GM23338 (cell line): ENCODE results near the gene DOCK1. TPM values are rescaled to one million over a fixed set of nuclear protein-coding genes. Genes with fewer than 3 reads are reported as not detected.

Experiments used
- ATAC-seq: fragments of 200-7000 bp; cut with Tn5 transposase; 3 replicates; pipeline ENCODE4 v1.9.1; 2020
- DNase-seq: peaks from one replicate; pipeline ENCODE4 v3.0.0-alpha.2; 2015; ENCODE audit warnings: low spot score
- H2AFZ ChIP-seq: fragments of 200-600 bp; sonication (generic); 2 replicates; pipeline ENCODE4 v1.8.0; 2016; ENCODE audit warnings: antibody characterized with exemption, mild to moderate bottlenecking, moderate library complexity
- H3F3A ChIP-seq: fragments of 200-600 bp; sonication (generic); replicated peaks from 2 replicates; pipeline ENCODE4 v1.8.0; 2017; ENCODE audit warnings: antibody characterized with exemption, mixed run types, low read depth
- H3K27ac ChIP-seq: fragments of 200-600 bp; sonication (generic); 2 replicates; pipeline ENCODE4 v1.6.1; 2016; ENCODE audit warnings: low read depth
- H3K27me3 ChIP-seq: fragments of 200-600 bp; sonication (generic); 2 replicates; pipeline ENCODE4 v1.8.0; 2016; ENCODE audit warnings: mild to moderate bottlenecking, mixed run types, moderate library complexity; ENCODE audit not compliant: insufficient read depth
- H3K36me3 ChIP-seq: fragments of 200-600 bp; sonication (generic); 2 replicates; pipeline ENCODE4 v1.8.0; 2016; ENCODE audit warnings: mild to moderate bottlenecking; ENCODE audit not compliant: insufficient read depth
- H3K4me1 ChIP-seq: fragments of 200-600 bp; sonication (generic); 2 replicates; pipeline ENCODE4 v1.8.0; 2016; ENCODE audit warnings: mild to moderate bottlenecking, moderate library complexity; ENCODE audit not compliant: insufficient read depth
- H3K4me2 ChIP-seq: fragments of 200-600 bp; sonication (generic); 2 replicates; pipeline ENCODE4 v1.7.1; 2017; ENCODE audit warnings: mixed run types
- H3K4me3 ChIP-seq: fragments of 200-600 bp; sonication (generic); 2 replicates; pipeline ENCODE4 v1.6.1; 2016; ENCODE audit warnings: mixed run types
- H3K79me2 ChIP-seq: fragments of 200-600 bp; sonication (generic); replicated peaks from 2 replicates; pipeline ENCODE4 v1.8.0; 2017; ENCODE audit warnings: mild to moderate bottlenecking; ENCODE audit not compliant: insufficient read depth
- H3K9me2 ChIP-seq: fragments of 200-600 bp; sonication (generic); 2 replicates; pipeline ENCODE4 v1.8.0; 2017; ENCODE audit not compliant: insufficient read depth
- H4K20me1 ChIP-seq: fragments of 200-600 bp; sonication (generic); replicated peaks from 2 replicates; pipeline ENCODE4 v1.8.0; 2017; ENCODE audit warnings: mild to moderate bottlenecking; ENCODE audit not compliant: insufficient read depth
- H3K27ac Mint-ChIP-seq: 2 replicates; pipeline ENCODE4 v1.8.0; 2020; ENCODE audit warnings: inconsistent platforms, mild to moderate bottlenecking, moderate library complexity, mixed read lengths
- H3K27me3 Mint-ChIP-seq: 3 replicates; pipeline ENCODE4 v1.8.0; 2022; ENCODE audit warnings: low read depth, mild to moderate bottlenecking, moderate library complexity, mixed read lengths, inconsistent platforms; ENCODE audit not compliant: insufficient read depth, poor library complexity
- H3K36me3 Mint-ChIP-seq: 3 replicates; pipeline ENCODE4 v1.8.0; 2021; ENCODE audit warnings: low read depth, mild to moderate bottlenecking, inconsistent platforms, moderate library complexity, mixed read lengths
- H3K4me1 Mint-ChIP-seq: 3 replicates; pipeline ENCODE4 v1.8.0; 2020; ENCODE audit warnings: mild to moderate bottlenecking, inconsistent platforms, mixed read lengths
- H3K4me3 Mint-ChIP-seq: 3 replicates; pipeline ENCODE4 v1.8.0; 2021; ENCODE audit warnings: moderate library complexity, mild to moderate bottlenecking, inconsistent platforms, mixed read lengths
- H3K9me3 Mint-ChIP-seq: 3 replicates; pipeline ENCODE4 v1.8.0; 2020; ENCODE audit warnings: moderate library complexity, mild to moderate bottlenecking, inconsistent platforms, mixed read lengths
- CREB1 ChIP-seq: fragments of 250-450 bp; sonication (Bioruptor Pico); IDR thresholded peaks from 2 replicates; pipeline ENCODE4 v1.5.0; 2020; ENCODE audit warnings: low read depth, mild to moderate bottlenecking, moderate library complexity
- CTCF ChIP-seq, 2 experiments: fragments of 200-600 bp in 1 of 2; sonication (generic) in 1 of 2; conservative IDR thresholded peaks; 2 replicates each; pipeline versions ENCODE4 v1.5.1 to v1.6.1; 2016 to 2017; ENCODE audit warnings: antibody characterized with exemption in 2 of 2, low read depth in 2 of 2, mild to moderate bottlenecking in 2 of 2, moderate library complexity in 1 of 2
- EZH2 ChIP-seq: fragments of 200-600 bp; sonication (generic); IDR thresholded peaks from one replicate; pipeline ENCODE4 v1.8.0; 2017; ENCODE audit warnings: antibody characterized with exemption, mild to moderate bottlenecking, low read depth; ENCODE audit not compliant: unreplicated experiment
- NANOG ChIP-seq: IDR thresholded peaks from 2 replicates; pipeline ENCODE4 v1.6.1; 2016; ENCODE audit warnings: antibody characterized with exemption, borderline replicate concordance
- POLR2AphosphoS5 ChIP-seq: IDR thresholded peaks from 2 replicates; pipeline ENCODE4 v1.6.1; 2016; ENCODE audit warnings: antibody characterized with exemption, low read depth
- STAT1 ChIP-seq: IDR thresholded peaks from one replicate; pipeline ENCODE4 v1.6.1; 2016; ENCODE audit warnings: antibody characterized with exemption; ENCODE audit not compliant: unreplicated experiment
- ZNF462 ChIP-seq: fragments of 250-450 bp; sonication (Bioruptor Pico); IDR thresholded peaks from 2 replicates; pipeline ENCODE4 v1.5.0; 2020; ENCODE audit warnings: mild to moderate bottlenecking, moderate library complexity
- polyA plus RNA-seq: library from polyadenylated mRNA; unstranded; fragments of >200 nt; fragmentation: Nextera tagmentation; extraction: Ambion mirVana; gene quantifications from 2 replicates; pipeline ENCODE4 v1.2.1, GENCODE V29; 2016
- total RNA-seq: library from RNA; depleted of rRNA; stranded (reverse); fragments of >200 nt; shearing (Covaris generic); gene quantifications from 2 replicates; pipeline ENCODE4 v1.2.3, GENCODE V29; 2014
- TF ChIP-seq, protein P1 (sequence below): IDR thresholded peaks from 2 replicates; pipeline ENCODE4 v1.6.1; 2016; ENCODE audit warnings: antibody characterized with exemption

DOCK1 gene
- total and polyA plus RNA-seq, 2 experiments from 2014 or later: 13.2 to 55.3 TPM

- H3K27me3 ChIP-seq: no peaks in the 10 kb centered on the region
- TF ChIP-seq EZH2: no peak
- TF ChIP-seq CTCF (conservative IDR thresholded peaks at IDR 0.05; ENCODE audit: low read depth in 2 of 2): peak in 1 of 2 experiments; percentile 27; a peak in 2 of 4 replicates
- no peak for TF ChIP-seq STAT1
- no peak for TF ChIP-seq CREB1
- peaks cover 9% of the 10 kb centered on the region; the same call in 2 of the 3 replicates for H3K36me3 Mint-ChIP-seq
- no peak for DNase-seq
- no peak overlapping the region for H3K27ac ChIP-seq
- no peak overlapping the region for H3K4me3 ChIP-seq
- no peak overlapping the region for H3K4me2 ChIP-seq
- ATAC-seq: no peak; the same call in 2 of the 3 replicates
- peaks cover 21% of the 10 kb centered on the region for H3K9me3 Mint-ChIP-seq
- H3K27ac Mint-ChIP-seq: no peak overlapping the region
- H3K9me2 ChIP-seq: no peaks in the 10 kb centered on the region
- no peak overlapping the region for H3K4me3 Mint-ChIP-seq
- peak overlapping the region; percentile 52; the same call in 1 of the 2 replicates for H2AFZ ChIP-seq
- peaks cover 10% of the 10 kb centered on the region; the same call in 2 of the 3 replicates for H3K4me1 Mint-ChIP-seq
- H3K36me3 ChIP-seq: no peaks in the 10 kb centered on the region
- H3K27me3 Mint-ChIP-seq: peaks cover 6% of the 10 kb centered on the region
- H3K4me1 ChIP-seq: no peaks in the 10 kb centered on the region
- no peaks in the 10 kb centered on the region for H3K79me2 ChIP-seq
- H4K20me1 ChIP-seq: no peaks in the 10 kb centered on the region
- no peaks in the 10 kb centered on the region for H3F3A ChIP-seq
Measured at GRCh38 chr10:126892226-126893175, 12.7 kb upstream of the DOCK1 start.

- H3K4me3 ChIP-seq: no peak overlapping the region
- no peaks in the 10 kb centered on the region for H3K36me3 ChIP-seq
- no peaks in the 10 kb centered on the region for H3K79me2 ChIP-seq
- peaks cover 16% of the 10 kb centered on the region; the same call in 2 of the 3 replicates for H3K36me3 Mint-ChIP-seq
- no peak overlapping the region for H3K4me2 ChIP-seq
- no peak for DNase-seq
- no peaks in the 10 kb centered on the region for H3K4me1 ChIP-seq
- H3K9me2 ChIP-seq: no peaks in the 10 kb centered on the region
- no peak for ATAC-seq
- H3F3A ChIP-seq: no peaks in the 10 kb centered on the region
- no peak overlapping the region for H3K4me3 Mint-ChIP-seq
- peaks cover 6% of the 10 kb centered on the region for H3K27me3 Mint-ChIP-seq
- peaks cover 10% of the 10 kb centered on the region; the same call in 2 of the 3 replicates for H3K4me1 Mint-ChIP-seq
- peak overlapping the region; percentile 52; the same call in 1 of the 2 replicates for H2AFZ ChIP-seq
- no peaks in the 10 kb centered on the region for H4K20me1 ChIP-seq
- peaks cover 28% of the 10 kb centered on the region for H3K9me3 Mint-ChIP-seq
- no peaks in the 10 kb centered on the region for H3K27me3 ChIP-seq
- H3K27ac Mint-ChIP-seq: no peak overlapping the region
- no peak overlapping the region for H3K27ac ChIP-seq
- TF ChIP-seq CTCF (conservative IDR thresholded peaks at IDR 0.05; ENCODE audit: low read depth in 2 of 2) (no peak), NANOG (no peak), ZNF462 (CRISPR knock-in tag) (no peak), STAT1 (no peak), POLR2AphosphoS5 (no peak)
- TF ChIP-seq, protein P1, sequence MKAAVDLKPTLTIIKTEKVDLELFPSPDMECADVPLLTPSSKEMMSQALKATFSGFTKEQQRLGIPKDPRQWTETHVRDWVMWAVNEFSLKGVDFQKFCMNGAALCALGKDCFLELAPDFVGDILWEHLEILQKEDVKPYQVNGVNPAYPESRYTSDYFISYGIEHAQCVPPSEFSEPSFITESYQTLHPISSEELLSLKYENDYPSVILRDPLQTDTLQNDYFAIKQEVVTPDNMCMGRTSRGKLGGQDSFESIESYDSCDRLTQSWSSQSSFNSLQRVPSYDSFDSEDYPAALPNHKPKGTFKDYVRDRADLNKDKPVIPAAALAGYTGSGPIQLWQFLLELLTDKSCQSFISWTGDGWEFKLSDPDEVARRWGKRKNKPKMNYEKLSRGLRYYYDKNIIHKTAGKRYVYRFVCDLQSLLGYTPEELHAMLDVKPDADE: no peak
Measured at GRCh38 chr10:126893206-126893605, 12.0 kb upstream of the DOCK1 start.
